PC-9 (cell line): Measurements from ENCODE around the gene PNMA8C.

Experiments
- CTCF ChIP-seq: fragments of 200-600 bp; sonication (generic); conservative IDR thresholded peaks from 2 replicates; pipeline ENCODE4 v1.6.1; 2017; ENCODE audit warnings: mixed run types, antibody characterized with exemption, mild to moderate bottlenecking, moderate library complexity
- EZH2 ChIP-seq: fragments of 200-600 bp; sonication (generic); IDR thresholded peaks from 2 replicates; pipeline ENCODE4 v1.8.0; 2017; ENCODE audit warnings: antibody characterized with exemption, low read depth

DNA sequence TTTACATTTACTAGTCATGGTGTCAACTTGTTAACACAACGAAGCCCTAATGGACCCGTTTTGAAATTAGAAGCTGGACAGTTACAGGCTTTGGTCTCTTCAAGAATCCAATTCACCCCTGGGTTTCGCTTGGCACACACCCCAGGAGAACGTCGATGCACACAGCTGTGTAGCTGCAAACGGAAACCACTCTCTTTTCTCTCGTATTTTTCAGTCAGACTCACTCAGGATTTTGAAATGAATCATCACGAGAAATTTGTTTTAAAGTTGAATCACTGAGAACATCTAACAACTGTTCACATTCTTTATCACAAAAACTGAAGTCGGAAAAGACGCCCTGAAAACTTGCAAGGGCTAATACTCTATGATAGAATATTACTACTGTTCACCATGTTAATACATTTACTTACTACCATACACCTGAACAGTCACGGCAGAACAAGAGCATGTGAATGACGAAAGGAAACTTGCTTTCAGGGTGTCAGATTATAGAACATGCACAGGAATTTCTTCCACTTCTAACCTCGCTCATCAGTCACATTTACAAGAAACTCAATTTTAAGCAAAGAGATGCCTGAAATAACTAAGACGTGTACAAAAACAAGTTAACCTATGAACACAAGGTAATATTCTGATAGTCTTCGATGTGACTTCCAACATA lies 37.9 kb upstream of the PNMA8C start:
- no peak for TF ChIP-seq CTCF
- no peak for TF ChIP-seq EZH2
